Esophagus muscularis mucosa (tissue), 3 donors: Measurements from ENCODE around the gene S1PR1.

Experiments
- CTCF ChIP-seq, 3 experiments: fragments of 200-600 bp in 2 of 3; fragments of 450-650 bp in 1 of 3; sonication (generic) in 2 of 3; IDR thresholded peaks; one replicate each; pipeline ENCODE4 v1.5.1; 2017 to 2019; ENCODE audit warnings: antibody characterized with exemption in 3 of 3, mild to moderate bottlenecking in 2 of 3, moderate library complexity in 1 of 3
- POLR2AphosphoS5 ChIP-seq, 2 donors: sonication (generic); formaldehyde crosslinking; IDR thresholded peaks; one replicate each; pipeline ENCODE4 v1.6.1; 2017; ENCODE audit warnings: antibody characterized with exemption in 2 of 2

DNA sequence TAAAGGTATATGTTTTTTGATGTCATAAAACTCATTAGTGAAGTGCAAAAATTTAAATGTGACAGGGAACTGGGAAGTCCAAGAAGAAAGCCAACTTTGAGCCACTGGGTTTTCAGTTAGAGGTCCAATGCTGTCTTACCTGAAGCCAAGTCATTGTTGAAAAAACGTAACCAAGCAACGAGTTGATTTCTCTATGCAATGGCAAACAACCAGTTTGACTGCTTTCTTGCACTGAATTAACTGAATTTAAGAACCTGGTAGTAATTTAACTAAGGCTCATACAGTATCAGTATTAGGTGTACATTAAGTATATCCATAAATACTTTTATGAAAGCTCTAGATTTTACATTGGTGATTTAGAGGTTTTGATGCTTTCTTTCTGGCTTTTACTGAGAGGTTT is 20.2 kb upstream of the S1PR1 start:
- TF ChIP-seq CTCF (IDR thresholded peaks at IDR 0.05) (no peak), POLR2AphosphoS5 (IDR thresholded peaks at IDR 0.05) (no peak)
